Coronary artery (tissue), 2 donors: ENCODE data around the gene RAD23A.

Source experiments
- DNase-seq: peaks from one replicate; pipeline ENCODE4 v3.0.0-alpha.2; 2017; ENCODE audit warnings: low spot score
- H3K27ac ChIP-seq, 2 donors: fragments of 200-600 bp; sonication (generic); one replicate each; pipeline ENCODE4 v1.5.1; 2016 to 2019
- H3K4me3 ChIP-seq: fragments of 200-600 bp; sonication (generic); 2 replicates; pipeline ENCODE4 v1.5.1; 2016; ENCODE audit warnings: mild to moderate bottlenecking, moderate library complexity
- CTCF ChIP-seq: fragments of 200-600 bp; sonication (generic); IDR thresholded peaks from one replicate; pipeline ENCODE4 v1.5.1; 2019; ENCODE audit warnings: antibody characterized with exemption

The RAD23A gene

DNA sequence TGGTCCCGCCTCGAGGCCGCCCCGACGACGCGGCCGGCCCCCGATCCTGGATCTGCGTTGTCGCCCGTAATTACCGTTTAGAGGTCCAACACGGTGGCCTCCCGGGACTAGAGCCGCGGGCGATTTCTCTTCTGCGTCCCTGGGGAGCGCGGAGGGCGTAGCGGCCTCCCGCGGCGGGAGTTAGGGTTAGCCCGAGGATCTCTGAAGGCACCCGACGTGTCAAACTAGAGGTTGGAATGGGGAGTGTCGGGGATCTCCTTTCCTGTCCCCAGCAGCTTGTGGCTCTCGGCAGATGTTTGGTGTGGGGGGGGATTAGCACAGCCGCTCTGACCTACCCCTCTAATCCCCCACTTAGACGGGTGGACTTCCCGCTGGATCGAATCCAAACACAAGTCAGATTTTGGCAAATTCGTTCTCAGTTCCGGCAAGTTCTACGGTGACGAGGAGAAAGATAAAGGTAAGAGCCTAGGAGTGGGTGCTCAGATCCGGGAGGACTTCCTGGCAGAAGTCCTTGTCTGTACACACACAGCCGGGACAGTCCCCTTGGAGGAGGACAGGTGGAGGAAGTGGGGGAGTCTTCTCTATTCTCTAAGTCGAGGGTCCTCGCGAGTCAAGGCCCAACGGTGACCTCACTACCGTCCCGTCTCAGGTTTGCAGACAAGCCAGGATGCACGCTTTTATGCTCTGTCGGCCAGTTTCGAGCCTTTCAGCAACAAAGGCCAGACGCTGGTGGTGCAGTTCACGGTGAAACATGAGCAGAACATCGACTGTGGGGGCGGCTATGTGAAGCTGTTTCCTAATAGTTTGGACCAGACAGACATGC is 6.7 kb upstream of the RAD23A start:
- Histone ChIP-seq H3K4me3 (peak overlapping the region; percentile 94), H3K27ac (peak overlapping the region; percentile 95 to 96)
- TF ChIP-seq CTCF: no peak
- DNase-seq: no peak

- DNase-seq: no peak
- no peak for TF ChIP-seq CTCF
- peak overlapping the region; percentile 15 to 96 for H3K27ac ChIP-seq
- H3K4me3 ChIP-seq: peak overlapping the region; percentile 94
Measured at GRCh38 chr19:12939975-12940423, 5.7 kb upstream of the RAD23A start.

DNA sequence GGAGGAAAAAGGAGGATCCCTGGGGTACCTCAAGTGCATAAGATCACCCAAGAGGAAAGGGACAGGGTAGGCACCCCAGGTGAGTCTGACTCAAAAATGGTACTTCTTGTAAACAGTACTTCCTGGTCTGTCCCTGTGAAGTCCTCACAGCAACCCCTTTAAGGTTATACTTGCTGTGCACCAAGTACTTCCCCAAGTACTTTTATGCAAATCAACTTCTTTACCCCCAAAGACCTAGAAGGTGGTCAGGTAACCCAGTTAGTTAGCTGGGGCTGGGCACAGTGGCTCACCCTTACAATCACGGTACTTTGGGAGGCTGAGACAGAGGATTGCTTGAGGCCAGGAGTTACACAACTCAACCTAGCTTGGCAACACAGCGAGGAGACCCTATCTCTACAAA is 4.8 kb upstream of the RAD23A start:
- DNase-seq: no peak
- no peak overlapping the region for H3K4me3 ChIP-seq
- TF ChIP-seq CTCF: no peak
- peak overlapping the region in 1 of 2 donors; percentile 15 for H3K27ac ChIP-seq

- no peak for TF ChIP-seq CTCF
- Histone ChIP-seq H3K4me3 (no peak overlapping the region), H3K27ac (peak overlapping the region in 1 of 2 donors; percentile 27)
- no peak for DNase-seq
Measured at GRCh38 chr19:12943437-12944044, 2.1 kb upstream of the RAD23A start.

- Histone ChIP-seq H3K27ac (no peak overlapping the region), H3K4me3 (no peak overlapping the region)
- no peak for TF ChIP-seq CTCF
- DNase-seq: no peak
Measured at GRCh38 chr19:12944104-12944674, 1.5 kb upstream of the RAD23A start.

GRCh38 chr19:12946092-12946721 is 545 bp downstream of the RAD23A start:
- peak overlapping the region; percentile 99 for H3K4me3 ChIP-seq
- peak overlapping the region; percentile 95 to 99 for H3K27ac ChIP-seq
- no peak for TF ChIP-seq CTCF
- DNase-seq: peak; percentile 89
